ENCODE data around the gene HSD11B1.

Gene HSD11B1

GRCh38 chr1:209755926-209756614, 51.4 kb downstream of the HSD11B1 start, which contains the start of gene TRAF3IP3:
TSS of gene TRAF3IP3 (plus strand) at chr1:209756053. CDS start at chr1:209760040, 3,987 bp downstream.
- DNase-seq (ENCODE audit: low read depth) = no peak

DNA sequence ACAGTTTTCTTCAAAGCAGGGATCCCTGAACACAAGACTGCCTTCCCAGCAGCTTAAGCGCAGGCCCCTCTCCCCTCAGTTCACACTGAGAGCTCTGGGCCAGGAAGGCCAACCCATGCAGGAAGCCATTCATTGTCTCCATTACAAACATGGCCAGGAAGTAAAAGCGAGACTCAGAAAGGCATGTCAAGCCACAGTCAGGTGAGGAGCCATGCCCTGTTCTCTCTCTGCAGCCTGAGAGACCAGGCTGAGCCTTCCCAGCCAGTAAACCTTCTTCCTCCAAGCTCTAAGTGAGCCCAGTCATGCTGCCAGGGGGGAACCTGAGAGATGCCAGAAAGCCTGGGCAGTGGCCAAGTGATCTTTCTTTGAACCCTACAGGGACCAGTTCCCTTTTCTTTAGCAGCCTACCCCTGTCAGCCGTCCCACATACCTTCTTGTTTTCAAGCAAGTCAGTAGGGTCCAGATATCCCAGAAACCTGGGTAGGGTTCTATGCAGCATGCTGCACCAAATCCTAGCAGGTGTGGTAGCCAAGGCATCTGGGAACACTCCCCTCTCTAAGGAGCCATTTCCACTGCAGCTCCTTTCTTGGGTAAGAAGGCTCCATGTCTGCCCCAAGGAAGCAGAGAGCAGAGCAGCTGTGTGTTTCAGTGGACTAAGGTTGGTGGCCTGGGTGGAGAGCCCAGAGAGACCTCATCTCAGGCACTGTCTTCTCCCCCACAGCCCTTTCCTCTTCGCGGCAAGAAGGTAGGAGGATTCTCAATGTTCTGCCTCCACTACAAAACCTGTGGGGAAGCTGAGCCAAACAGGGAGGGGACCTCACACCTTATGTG, 52.2 kb downstream of the HSD11B1 start:
- DNase-seq (ENCODE audit: low read depth) = no peak

DNA sequence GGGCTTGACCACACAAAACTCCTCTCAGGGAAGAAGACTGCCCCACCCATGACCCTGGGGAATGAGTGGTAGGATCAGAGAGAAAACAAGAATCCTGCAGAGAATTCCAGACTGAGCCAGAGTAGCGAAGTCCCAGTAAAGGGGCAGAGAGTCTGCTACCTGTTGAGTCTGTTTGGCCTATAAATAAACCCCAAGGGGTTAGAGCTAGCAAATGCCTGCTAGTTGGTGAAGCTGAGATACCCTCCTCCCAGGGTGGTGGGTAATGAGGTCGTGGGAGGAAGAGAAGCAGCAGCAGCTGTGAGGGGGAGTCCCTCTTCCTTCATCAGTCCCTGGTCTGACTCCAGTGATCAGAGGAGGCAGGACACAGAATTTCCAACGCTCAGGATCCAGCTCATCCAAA, 53.8 kb downstream of the HSD11B1 start:
- DNase-seq (ENCODE audit: low read depth) = no peak

- DNase-seq (ENCODE audit: low read depth) = no peak
Observed at GRCh38 chr1:209759829-209760359, 55.2 kb downstream of the HSD11B1 start.

GRCh38 chr1:209761011-209761635, 56.5 kb downstream of the HSD11B1 start:
- DNase-seq (ENCODE audit: low read depth) = no peak

GRCh38 chr1:209766051-209766450, 61.4 kb downstream of the HSD11B1 start:
- no peak for DNase-seq (ENCODE audit: low read depth)

- no peak for DNase-seq (ENCODE audit: low read depth)
Observed at GRCh38 chr1:209767096-209767495, 62.5 kb downstream of the HSD11B1 start.

- no peak for DNase-seq (ENCODE audit: low read depth)
Observed at GRCh38 chr1:209767706-209768105, 63.1 kb downstream of the HSD11B1 start.

GRCh38 chr1:209768354-209768774, 63.7 kb downstream of the HSD11B1 start:
- DNase-seq (ENCODE audit: low read depth) = no peak

- DNase-seq (ENCODE audit: low read depth) = peak; percentile 84
Observed at GRCh38 chr1:209769171-209769904, 64.7 kb downstream of the HSD11B1 start.

GRCh38 chr1:209769971-209770370, 65.3 kb downstream of the HSD11B1 start:
- peak; percentile 30 for DNase-seq (ENCODE audit: low read depth)

DNA sequence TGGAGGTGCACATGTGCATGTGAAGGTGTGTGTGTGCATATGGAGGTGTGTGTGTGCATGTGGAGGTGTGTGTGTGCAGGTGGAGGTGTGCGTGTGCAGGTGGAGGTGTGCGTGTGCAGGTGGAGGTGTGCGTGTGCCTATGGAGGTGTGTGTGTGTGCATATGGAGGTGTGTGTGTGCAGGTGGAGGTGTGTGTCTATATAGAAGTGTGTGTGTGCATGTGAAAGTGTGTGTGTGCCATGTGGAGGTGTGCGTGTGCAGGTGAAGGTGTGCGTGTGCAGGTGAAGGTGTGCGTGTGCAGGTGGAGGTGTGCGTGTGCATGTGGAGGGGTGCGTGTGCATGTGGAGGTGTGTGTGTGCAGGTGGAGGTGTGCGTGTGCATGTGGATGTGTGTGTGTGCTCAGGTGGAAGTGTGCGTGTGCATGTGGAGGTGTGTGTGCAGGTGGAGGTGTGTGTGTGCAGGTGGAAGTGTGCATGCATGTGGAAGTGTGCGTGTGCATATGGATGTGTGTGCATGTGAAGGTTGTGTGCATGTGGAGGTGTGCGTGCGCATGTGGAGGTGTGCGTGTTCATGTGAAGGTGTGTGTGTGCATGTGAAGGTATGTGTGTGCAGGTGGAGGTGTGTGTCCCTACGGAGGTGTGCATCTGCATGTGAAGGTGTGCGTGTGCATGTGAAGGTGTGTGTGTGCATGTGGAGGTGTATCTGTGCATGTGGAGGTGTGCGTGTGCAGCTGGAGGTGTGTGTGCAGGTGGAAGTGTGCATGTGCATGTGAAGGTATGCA, 66.2 kb downstream of the HSD11B1 start:
- DNase-seq (ENCODE audit: low read depth) = no peak

DNA sequence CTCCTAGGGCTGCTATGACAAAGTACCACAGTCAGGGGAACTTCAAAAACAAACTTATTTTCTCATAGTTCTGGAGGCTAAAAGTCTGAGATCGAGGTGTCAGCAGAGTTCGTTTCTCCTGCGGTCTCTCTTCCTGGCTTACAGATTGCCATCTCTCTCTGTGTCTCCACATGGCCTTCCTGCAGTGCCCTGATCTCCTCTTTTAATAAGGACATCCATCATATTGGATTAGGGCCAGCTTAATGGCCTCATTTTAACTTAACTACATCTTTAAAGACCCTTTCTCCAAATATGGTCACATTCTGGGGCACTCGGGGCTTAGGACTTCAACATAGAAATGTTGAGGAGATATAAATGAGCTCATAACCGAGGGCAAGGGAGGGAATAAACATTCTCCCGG, 67.5 kb downstream of the HSD11B1 start:
- DNase-seq (ENCODE audit: low read depth) = no peak

- DNase-seq (ENCODE audit: low read depth) = no peak
Observed at GRCh38 chr1:209774592-209774991, 69.9 kb downstream of the HSD11B1 start.

GRCh38 chr1:209775678-209776077, 71.0 kb downstream of the HSD11B1 start:
- DNase-seq (ENCODE audit: low read depth) = no peak

GRCh38 chr1:209777587-209777986, 72.9 kb downstream of the HSD11B1 start:
- DNase-seq (ENCODE audit: low read depth) = no peak

DNA sequence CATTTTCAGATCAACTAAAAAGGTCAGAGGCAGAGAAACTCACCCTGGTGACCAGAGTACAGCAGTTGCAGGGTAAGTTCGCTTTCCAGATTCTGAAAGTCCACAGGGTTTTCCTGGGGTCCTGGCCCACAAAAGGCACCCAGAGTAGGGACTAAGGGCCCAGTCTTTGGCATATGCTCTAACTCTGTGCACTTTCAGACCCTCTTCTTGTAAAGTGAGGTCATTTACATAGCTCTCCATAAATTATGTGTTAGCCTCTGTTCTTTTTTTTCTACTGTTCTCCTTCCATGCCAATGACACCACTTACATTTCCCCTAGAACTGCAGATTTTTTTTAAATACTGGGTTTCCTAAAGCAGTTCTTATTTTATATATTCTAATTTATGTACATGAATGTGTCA, 73.5 kb downstream of the HSD11B1 start:
- no peak for DNase-seq (ENCODE audit: low read depth)

- DNase-seq (ENCODE audit: low read depth) = no peak
Observed at GRCh38 chr1:209780268-209780667, 75.6 kb downstream of the HSD11B1 start.

- DNase-seq (ENCODE audit: low read depth) = no peak
Observed at GRCh38 chr1:209783386-209783785, 78.7 kb downstream of the HSD11B1 start.
